ENCODE measurements around the gene ANKRD36C.
"Not testable (repeated sequence)": the region's sequence is repeated elsewhere in the genome, so short reads cannot be mapped to it uniquely, and the experiment has no call there.

DNA sequence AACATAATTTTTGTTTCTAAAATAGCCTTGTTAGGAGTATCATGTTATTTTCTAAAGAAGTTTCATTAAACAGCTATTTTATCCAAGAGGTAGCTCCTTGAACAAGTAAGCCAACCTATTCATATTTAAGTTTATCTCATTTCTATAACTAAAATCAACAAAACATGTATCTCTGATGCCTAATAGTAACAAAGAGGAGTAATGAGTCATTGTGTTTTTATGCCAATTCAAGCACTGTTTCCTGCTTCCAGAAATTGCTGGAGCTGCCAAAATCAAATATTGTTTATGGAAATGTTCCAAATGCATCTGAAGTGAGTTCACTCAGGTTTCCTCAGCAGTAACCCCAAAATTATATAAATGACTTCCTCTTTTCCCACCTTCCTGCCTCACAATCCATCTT, 76.5 kb downstream of the ANKRD36C start:
- not testable (repeated sequence) for TF ChIP-seq ELF1 (tag; IDR thresholded peaks at IDR 0.05); ZNF77 (CRISPR knock-in tag; IDR thresholded peaks at IDR 0.05)

All from K562 (cell line).